Spleen (tissue), 11 donors: ENCODE measurements around the gene MYLK. TPM values are rescaled to one million over a fixed set of nuclear protein-coding genes. Genes with fewer than 3 reads are reported as not detected.

ENCODE experiments used
- DNase-seq: peaks from one replicate; pipeline ENCODE4 v3.0.0-alpha.2; 2020
- H3K27ac ChIP-seq, 8 donors: fragments of 200-600 bp; sonication (generic) in 7 of 8; 1 replicate in 4 of 8; 2 replicates in 4 of 8; pipeline versions ENCODE4 v1.5.0 to v1.8.0; 2016 to 2021; ENCODE audit warnings: inconsistent platforms in 4 of 8, mild to moderate bottlenecking in 4 of 8, moderate library complexity in 1 of 8
- H3K27me3 ChIP-seq, 7 donors: fragments of 200-600 bp; sonication (generic) in 6 of 7; replicated peaks in 1 of 7; 1 replicate in 4 of 7; 2 replicates in 3 of 7; pipeline versions ENCODE4 v1.5.0 to v1.8.0; 2016 to 2021; ENCODE audit warnings: inconsistent platforms in 3 of 7, mild to moderate bottlenecking in 1 of 7
- H3K36me3 ChIP-seq, 6 donors: fragments of 200-600 bp; sonication (generic) in 5 of 6; 1 replicate in 4 of 6; 2 replicates in 2 of 6; pipeline versions ENCODE4 v1.5.0 to v1.8.0; 2016 to 2021; ENCODE audit warnings: inconsistent platforms in 2 of 6
- H3K4me1 ChIP-seq, 6 donors: fragments of 200-600 bp; sonication (generic) in 5 of 6; 1 replicate in 3 of 6; 2 replicates in 3 of 6; pipeline versions ENCODE4 v1.5.0 to v1.8.0; 2016 to 2021; ENCODE audit warnings: inconsistent platforms in 3 of 6
- H3K4me3 ChIP-seq, 8 donors: fragments of 200-600 bp; sonication (generic) in 7 of 8; 1 replicate in 4 of 8; 2 replicates in 4 of 8; pipeline versions ENCODE4 v1.5.0 to v1.8.0; 2016 to 2021; ENCODE audit warnings: inconsistent platforms in 4 of 8, mild to moderate bottlenecking in 4 of 8, moderate library complexity in 2 of 8
- H3K9me3 ChIP-seq, 8 donors: fragments of 200-600 bp; sonication (generic) in 7 of 8; 1 replicate in 4 of 8; 2 replicates in 4 of 8; pipeline versions ENCODE4 v1.5.0 to v1.8.0; 2016 to 2021; ENCODE audit warnings: inconsistent platforms in 4 of 8
- CTCF ChIP-seq, 11 experiments: fragments of 200-600 bp in 7 of 11; fragments of 450-650 bp in 4 of 11; sonication (generic) in 4 of 11; IDR thresholded peaks in 8 of 11; conservative IDR thresholded peaks in 3 of 11; 1 replicate in 7 of 11; 2 replicates in 4 of 11; pipeline versions ENCODE4 v1.4.0 to v1.8.0; 2016 to 2021; ENCODE audit warnings: antibody characterized with exemption in 11 of 11, inconsistent platforms in 4 of 11, mild to moderate bottlenecking in 1 of 11
- POLR2A ChIP-seq, 3 donors: fragments of 450-650 bp; IDR thresholded peaks; one replicate each; pipeline ENCODE4 v1.5.1; 2017; ENCODE audit warnings: antibody characterized with exemption in 3 of 3, mild to moderate bottlenecking in 1 of 3
- POLR2AphosphoS5 ChIP-seq, 3 donors: sonication (generic); formaldehyde crosslinking; IDR thresholded peaks; one replicate each; pipeline ENCODE4 v1.5.1; 2017; ENCODE audit warnings: antibody characterized with exemption in 3 of 3
- WGBS, 5 donors: extraction: QIAGEN DNeasy Blood & Tissue Kit in 3 of 5; methylation state at CpG; one replicate each; pipeline versions ENCODE4 v1.1.5 to v1.1.7; 2013 to 2018; 5-methylcytosine and 5-hydroxymethylcytosine counted together
- intact Hi-C: fragments of 100-400 bp; cut with DNase I; formaldehyde crosslinking; loops from one replicate; pipeline ENCODE4 v1.15.0; 2023; ENCODE audit warnings: low total_unique reads
- polyA plus RNA-seq, 3 donors: library from polyadenylated mRNA; stranded (reverse); fragments of 200-250 nt; gene quantifications; one replicate each; pipeline ENCODE4 v1.2.1, GENCODE V29; 2013
- total RNA-seq, 7 donors: library from RNA; depleted of rRNA in 3 of 7; stranded (reverse); fragments of >200 nt in 3 of 7; fragmentation: NEBNext Ultra II Directional in 4 of 7; extraction: Animal tissue kit (Norgen Biotek cat#: 25700) in 4 of 7; gene quantifications; one replicate each; pipeline versions ENCODE4 v1.1.0 to v1.2.1, GENCODE V29; 2016 to 2021
- donor health status: healthy with polysubstance abuse.
- donor health status: DM: no; HTN: no; CAD: no; lungs with moderate emphysema.
- donor health status: DM: no; HTN: no; CAD: no.
- donor health status: Bipolar disorder and iron deficiency.
- donor health status: healthy.
- donor health status: DM: no; HTN: no; CAD: no.
- donor health status: DM: yes; HTN: yes; CAD: no.

The MYLK gene
- total and polyA plus RNA-seq, 10 donors, result 11.1 to 343 (median 154) TPM

DNA sequence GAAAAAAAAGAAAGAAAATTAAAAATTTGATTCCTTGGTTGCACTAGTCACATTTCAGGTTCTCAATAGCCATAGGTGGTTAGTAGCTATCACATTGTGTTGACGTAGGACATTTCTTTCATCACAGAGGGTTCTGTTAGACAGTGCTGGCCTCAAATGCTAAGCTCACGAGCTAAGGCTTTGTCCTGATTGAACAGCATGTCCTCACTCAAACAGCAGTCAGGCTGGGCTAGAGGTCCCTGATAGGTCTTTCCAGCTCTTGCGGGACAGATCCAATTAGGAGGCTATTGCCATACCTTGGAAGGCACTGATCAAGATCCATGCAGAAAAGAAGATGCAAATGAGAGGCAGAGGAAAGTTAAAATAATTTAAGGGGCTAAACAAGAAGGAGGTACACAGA is 213.4 kb downstream of the MYLK start:
- Histone ChIP-seq H3K4me1 (peaks cover 3 to 39% (median 22%) of the 10 kb centered on the region in 6 donors), H3K9me3 (no peaks in the 10 kb centered on the region), H3K4me3 (no peak overlapping the region), H3K27ac (peak overlapping the region in 3 of 8 donors; percentile 13 to 19 (median 15)), H3K36me3 (peaks cover 0 to 17% (median 0%) of the 10 kb centered on the region in 6 donors), H3K27me3 (no peaks in the 10 kb centered on the region)
- 81 to 95% (median 86%) methylated on average over 3 of the region's 3 CpGs for WGBS, 5 donors
- DNase-seq, result no peak
- intact Hi-C loops, result no loop called here
- TF ChIP-seq POLR2A (IDR thresholded peaks at IDR 0.05), result no peak
- no peak for TF ChIP-seq CTCF (IDR thresholded peaks at IDR 0.05 in 8 of 11, conservative IDR thresholded peaks at IDR 0.05 in 3 of 11)
- no peak for TF ChIP-seq POLR2AphosphoS5 (IDR thresholded peaks at IDR 0.05)

GRCh38 chr3:123668906-123669305 is 215.2 kb downstream of the MYLK start:
- Histone ChIP-seq H3K27ac (peak overlapping the region in 3 of 8 donors; percentile 3 to 41 (median 6)), H3K4me1 (peaks cover 3 to 40% (median 22%) of the 10 kb centered on the region in 6 donors), H3K27me3 (no peaks in the 10 kb centered on the region), H3K4me3 (no peak overlapping the region), H3K9me3 (no peaks in the 10 kb centered on the region), H3K36me3 (peaks cover 0 to 27% (median 0%) of the 10 kb centered on the region in 6 donors)
- TF ChIP-seq POLR2A (IDR thresholded peaks at IDR 0.05) (no peak), POLR2AphosphoS5 (IDR thresholded peaks at IDR 0.05) (no peak), CTCF (IDR thresholded peaks at IDR 0.05 in 8 of 11, conservative IDR thresholded peaks at IDR 0.05 in 3 of 11) (no peak)
- WGBS, 5 donors, result 71 to 80% (median 75%) methylated on average over 8 of the region's 8 CpGs
- no peak for DNase-seq
- intact Hi-C loops, result no loop called here

- intact Hi-C loops, result no loop called here
- WGBS, 5 donors, result 11 to 27% (median 13%) methylated on average over 6 of the region's 6 CpGs
- no peak for DNase-seq
- Histone ChIP-seq H3K27me3 (no peaks in the 10 kb centered on the region), H3K4me3 (no peak overlapping the region), H3K9me3 (no peaks in the 10 kb centered on the region), H3K27ac (peak overlapping the region in 5 of 8 donors; percentile 8 to 63 (median 46)), H3K36me3 (peaks cover 0 to 38% (median 2%) of the 10 kb centered on the region in 6 donors), H3K4me1 (peaks cover 3 to 40% (median 22%) of the 10 kb centered on the region in 6 donors)
- TF ChIP-seq CTCF (IDR thresholded peaks at IDR 0.05 in 8 of 11, conservative IDR thresholded peaks at IDR 0.05 in 3 of 11), result no peak
- TF ChIP-seq POLR2AphosphoS5 (IDR thresholded peaks at IDR 0.05), result peak in 1 of 3 donors; percentile 32
Observed at GRCh38 chr3:123667784-123668183, 216.3 kb downstream of the MYLK start.

DNA sequence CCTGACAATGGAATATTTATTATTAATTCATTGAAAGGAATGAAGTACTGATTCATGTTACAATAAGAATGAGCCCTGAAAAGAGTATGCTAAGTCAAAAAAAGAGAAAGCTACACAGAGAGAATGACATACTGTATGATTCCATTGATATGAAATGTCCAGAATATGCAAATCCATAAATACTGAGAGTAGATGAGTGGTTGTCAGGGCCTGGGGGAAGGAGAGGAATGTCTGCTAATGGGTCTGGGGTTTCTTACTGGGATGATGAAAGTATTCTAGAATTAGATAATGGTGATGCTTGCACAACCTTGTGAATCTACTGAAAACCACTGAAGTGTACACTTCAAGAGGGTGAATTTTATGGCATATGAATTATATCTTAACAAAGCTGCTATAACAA is 219.4 kb downstream of the MYLK start:
- Histone ChIP-seq H3K27me3 (no peaks in the 10 kb centered on the region), H3K4me3 (no peak overlapping the region), H3K27ac (peak overlapping the region in 1 of 8 donors; percentile 73), H3K9me3 (no peaks in the 10 kb centered on the region), H3K36me3 (peaks cover 0 to 45% (median 2%) of the 10 kb centered on the region in 6 donors), H3K4me1 (peaks cover 3 to 66% (median 38%) of the 10 kb centered on the region in 6 donors)
- DNase-seq, result no peak
- TF ChIP-seq CTCF (IDR thresholded peaks at IDR 0.05 in 8 of 11, conservative IDR thresholded peaks at IDR 0.05 in 3 of 11) (no peak), POLR2A (IDR thresholded peaks at IDR 0.05) (no peak)
- intact Hi-C loops, result no loop called here
